ENCODE results near the gene HSDL2.
"Not testable (repeated sequence)": the region's sequence is repeated elsewhere in the genome, so short reads cannot be mapped to it uniquely, and the experiment has no call there.

HSDL2 gene

GRCh38 chr9:112380102-112380824, at the start of gene HSDL2:
TSS of gene HSDL2 (plus strand) at chr9:112380108. CDS start at chr9:112380164, 56 bp downstream.
- peak; percentile 11 for DNase-seq

- no peak for DNase-seq
These were observed 48.3 kb upstream of the HSDL2 start for GRCh38 chr9:112331674-112331952.

GRCh38 chr9:112332214-112332613, 47.7 kb upstream of the HSDL2 start:
- peak; percentile 9 for DNase-seq

- no peak for DNase-seq
These were observed 47.3 kb upstream of the HSDL2 start for GRCh38 chr9:112332674-112332976.

- DNase-seq: peak; percentile 76
These were observed 46.8 kb upstream of the HSDL2 start, which contains the start of gene PTBP3 for GRCh38 chr9:112332977-112333638. TSS of gene PTBP3 (minus strand) at chr9:112333619. CDS start at chr9:112297865, 35,754 bp downstream.

GRCh38 chr9:112333639-112334431, 46.1 kb upstream of the HSDL2 start:
- peak; percentile 96 for DNase-seq

GRCh38 chr9:112334432-112334841, 45.5 kb upstream of the HSDL2 start:
- DNase-seq: peak; percentile 51

- no peak for DNase-seq
These were observed 42.4 kb upstream of the HSDL2 start for GRCh38 chr9:112337547-112337946.

GRCh38 chr9:112338561-112338960, 41.3 kb upstream of the HSDL2 start:
- DNase-seq: peak; percentile 74

GRCh38 chr9:112339886-112340285, 40.0 kb upstream of the HSDL2 start:
- no peak for DNase-seq

- DNase-seq: peak; percentile 79
These were observed 38.2 kb upstream of the HSDL2 start for GRCh38 chr9:112341730-112342129.

- DNase-seq: peak; percentile 78
These were observed 31.5 kb upstream of the HSDL2 start for GRCh38 chr9:112348257-112349007.

- DNase-seq: no peak
These were observed 30.9 kb upstream of the HSDL2 start for GRCh38 chr9:112349008-112349333.

GRCh38 chr9:112351184-112351583, 28.7 kb upstream of the HSDL2 start:
- DNase-seq: no peak

GRCh38 chr9:112352209-112352608, 27.7 kb upstream of the HSDL2 start:
- DNase-seq: no peak

GRCh38 chr9:112354081-112354743, 25.7 kb upstream of the HSDL2 start:
- no peak for DNase-seq

- no peak for DNase-seq
These were observed 24.4 kb upstream of the HSDL2 start for GRCh38 chr9:112355427-112355897.

- DNase-seq: peak; percentile 45
These were observed 19.7 kb upstream of the HSDL2 start for GRCh38 chr9:112360047-112360804.

GRCh38 chr9:112361601-112362000, 18.3 kb upstream of the HSDL2 start:
- peak; percentile 50 for DNase-seq

GRCh38 chr9:112364761-112365160, 15.1 kb upstream of the HSDL2 start:
- DNase-seq: no peak

- not testable (repeated sequence) for DNase-seq
These were observed 14.7 kb upstream of the HSDL2 start for GRCh38 chr9:112365257-112365656.

- DNase-seq: no peak
These were observed 13.3 kb upstream of the HSDL2 start for GRCh38 chr9:112366591-112366990.

Data from EL (cell line).